DMS114 treated with DMSO at 0.1 percent for 48 hours (cell line): Measurements from ENCODE around the gene PAFAH1B1.
"Not testable (repeated sequence)": the region's sequence is repeated elsewhere in the genome, so short reads cannot be mapped to it uniquely, and the experiment has no call there.

Experiments
- DNase-seq: peaks from one replicate; lab custom pipeline; 2025; ENCODE audit not compliant: unreplicated experiment; lab: John Stamatoyannopoulos, UW

PAFAH1B1 gene

GRCh38 chr17:2592971-2593820, at the start of gene PAFAH1B1:
Gene PAFAH1B1, plus strand, starts transcription at chr17:2593654. Its CDS starts 44,635 bp downstream, at chr17:2638289.
- DNase-seq, result peak; percentile 82

DNA sequence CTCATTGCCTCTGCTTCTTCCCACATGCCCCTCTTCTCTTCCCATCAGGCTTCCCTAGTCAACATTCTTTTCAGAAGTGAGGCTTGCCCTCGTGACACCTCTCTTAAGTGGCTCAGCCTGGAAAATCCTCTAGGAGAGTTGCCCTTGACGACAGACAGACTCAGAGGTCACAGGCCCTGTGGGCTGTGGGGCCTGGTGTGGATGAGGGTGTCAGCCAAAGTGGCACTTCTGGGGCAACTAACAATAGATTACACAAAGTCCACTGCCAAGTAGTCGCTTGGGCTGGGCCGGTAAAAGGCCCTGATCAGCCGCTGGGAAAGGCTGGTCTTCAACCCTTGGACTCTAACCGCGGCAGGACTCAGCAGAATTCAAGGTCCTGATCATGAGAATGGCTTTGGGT, 48.1 kb upstream of the PAFAH1B1 start:
- no peak for DNase-seq

DNA sequence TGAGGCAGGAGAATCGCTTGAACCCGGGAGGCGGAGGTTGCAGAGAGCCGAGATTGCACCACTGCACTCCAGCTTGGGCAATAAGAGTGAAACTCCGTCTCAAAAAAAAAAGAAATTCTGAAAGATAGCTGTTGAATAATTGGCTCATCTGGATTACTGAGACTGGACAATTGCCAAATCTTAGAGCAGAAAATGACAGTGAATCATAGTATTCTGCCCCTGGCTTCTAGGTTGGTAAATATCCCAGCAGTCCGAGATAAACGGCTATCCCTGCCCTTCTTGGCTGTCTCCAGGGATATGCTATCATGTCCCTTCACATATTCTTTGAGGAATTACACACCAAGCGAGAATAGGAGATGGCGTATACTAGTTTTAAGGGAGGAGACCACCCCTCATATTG, 46.3 kb upstream of the PAFAH1B1 start:
- no peak for DNase-seq

- DNase-seq, result not testable (repeated sequence)
Observed at GRCh38 chr17:2548026-2548425, 45.4 kb upstream of the PAFAH1B1 start.

DNA sequence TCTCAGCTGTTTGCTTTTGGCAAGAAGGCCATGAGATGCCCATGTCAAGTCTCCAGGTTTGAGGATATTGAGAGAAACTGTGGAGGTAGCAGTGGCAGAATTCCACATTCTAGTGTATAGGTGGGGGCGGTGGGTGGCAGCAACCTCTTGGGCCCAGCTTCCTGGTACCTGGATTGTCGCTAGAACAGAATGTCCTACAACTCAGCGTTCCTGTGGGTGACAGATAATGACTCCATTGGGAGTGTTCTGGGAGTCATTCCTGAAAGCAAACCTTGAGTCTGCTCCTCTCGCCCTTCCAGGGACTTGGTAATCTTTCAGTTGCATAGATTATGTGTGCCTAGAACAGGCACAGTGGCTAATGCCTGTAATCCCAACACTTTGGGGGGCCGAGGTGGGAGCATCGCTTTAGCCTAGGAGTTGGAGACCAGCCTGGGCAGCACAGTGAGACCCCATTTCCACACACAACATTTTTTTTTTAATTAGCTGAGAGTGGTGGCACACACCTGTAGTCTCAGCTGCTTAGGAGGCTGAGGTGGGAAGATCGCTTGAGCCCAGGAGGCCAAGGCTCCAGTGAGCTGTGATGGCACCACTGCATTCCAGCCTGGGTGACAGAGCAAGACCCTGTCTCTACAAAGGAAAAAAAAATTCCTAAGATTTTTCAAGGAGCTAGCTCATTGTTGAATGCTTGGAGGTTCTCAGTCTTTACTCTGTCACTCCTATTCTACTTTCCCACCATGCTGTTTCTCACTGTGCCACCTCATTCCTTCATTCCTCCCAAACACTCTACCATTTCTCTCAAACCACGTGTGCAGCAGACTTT, 43.9 kb upstream of the PAFAH1B1 start:
- no peak for DNase-seq

GRCh38 chr17:2551493-2551892, 42.0 kb upstream of the PAFAH1B1 start:
- no peak for DNase-seq

GRCh38 chr17:2551928-2552327, 41.5 kb upstream of the PAFAH1B1 start:
- DNase-seq, result no peak

- no peak for DNase-seq
Observed at GRCh38 chr17:2560658-2561057, 32.8 kb upstream of the PAFAH1B1 start.

DNA sequence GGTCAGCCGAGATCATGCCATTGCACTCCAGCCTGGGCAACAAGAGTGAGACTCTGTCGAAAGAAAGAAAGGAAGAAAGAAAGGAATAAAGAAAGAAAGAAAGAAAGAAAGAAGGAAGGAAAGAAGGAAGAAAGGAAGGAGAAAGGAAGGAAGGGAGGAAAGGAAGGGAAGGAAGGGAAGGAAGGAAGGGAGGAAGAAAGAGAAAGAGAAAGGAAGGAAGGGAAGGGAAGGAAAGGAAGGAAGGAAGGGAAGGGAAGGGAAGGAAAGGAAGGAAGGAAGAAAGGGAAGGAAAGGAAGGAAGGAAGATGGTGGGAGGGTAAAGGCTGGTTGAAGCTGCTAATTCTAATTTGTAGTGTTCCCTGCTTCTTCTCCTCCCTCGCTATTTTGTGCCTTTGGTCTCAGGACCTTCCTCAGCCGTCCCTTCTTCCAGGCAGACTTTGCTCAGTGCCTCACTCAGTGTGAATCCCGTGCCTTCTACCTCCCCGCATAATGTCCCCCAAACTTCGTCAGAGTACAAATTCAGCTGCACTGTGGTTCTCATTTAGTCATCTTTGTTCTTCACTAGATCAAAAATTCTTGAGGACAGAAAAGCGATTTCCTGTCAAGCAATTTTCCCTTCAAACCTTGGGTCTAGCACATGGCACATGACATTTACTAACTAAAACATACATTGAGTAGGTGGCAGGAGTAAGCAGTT, 31.1 kb upstream of the PAFAH1B1 start:
- no peak for DNase-seq

DNA sequence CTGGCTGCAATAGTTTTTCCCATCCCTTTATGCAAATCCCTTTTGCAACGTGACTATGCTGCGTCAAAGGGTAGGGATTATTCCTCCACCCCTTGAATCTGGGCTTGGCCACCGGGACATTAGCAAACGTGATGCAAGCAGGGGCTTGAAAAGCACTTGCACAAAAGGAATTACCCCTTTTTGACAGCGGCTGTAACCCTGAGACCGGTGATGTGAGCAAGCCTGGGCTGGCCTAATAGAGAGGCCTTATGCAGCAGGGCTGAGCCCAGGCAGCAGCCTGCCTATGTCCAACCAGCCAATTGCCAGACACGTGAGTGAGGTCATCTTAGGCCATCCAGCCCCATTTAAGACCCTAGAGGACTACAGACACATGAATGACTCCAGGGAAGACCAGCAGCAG, 30.4 kb upstream of the PAFAH1B1 start:
- no peak for DNase-seq

GRCh38 chr17:2563543-2563942, 29.9 kb upstream of the PAFAH1B1 start:
- DNase-seq, result no peak

DNA sequence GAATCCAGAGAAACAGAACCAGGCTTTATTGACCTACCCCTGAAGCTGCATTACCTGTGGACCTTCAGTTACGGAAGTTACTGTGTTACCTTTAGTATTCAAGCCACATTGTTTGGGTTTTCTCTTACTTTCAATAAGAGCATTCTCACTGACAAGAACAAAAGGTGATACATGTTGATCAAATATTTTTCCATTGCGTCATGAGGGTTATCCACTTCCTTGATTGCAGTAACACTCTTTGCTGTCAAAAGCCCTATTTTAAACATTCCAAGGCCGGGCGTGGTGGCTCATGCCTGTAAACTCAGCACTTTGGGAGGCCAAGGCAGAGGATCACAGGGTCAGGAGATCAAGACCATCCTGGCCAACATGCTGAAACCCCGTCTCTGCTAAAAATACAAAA, 28.6 kb upstream of the PAFAH1B1 start:
- no peak for DNase-seq

GRCh38 chr17:2566056-2566455, 27.4 kb upstream of the PAFAH1B1 start:
- DNase-seq, result no peak

- no peak for DNase-seq
Observed at GRCh38 chr17:2571523-2572303, 21.7 kb upstream of the PAFAH1B1 start.

DNA sequence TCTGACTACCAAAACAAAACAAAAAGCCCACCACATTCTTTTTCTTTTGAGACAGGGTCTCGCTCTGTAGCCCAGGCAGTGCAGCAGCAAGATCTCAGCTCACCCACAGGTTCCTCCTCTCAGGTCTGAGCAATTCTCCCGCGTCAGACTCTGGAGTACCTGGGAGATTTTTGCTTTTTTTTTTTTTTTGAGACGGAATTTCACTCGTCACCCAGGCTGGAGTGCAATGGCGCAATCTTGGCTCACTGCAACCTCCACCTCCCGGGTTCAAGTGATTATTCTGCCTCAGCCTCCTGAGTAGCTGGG, 21.2 kb upstream of the PAFAH1B1 start:
- not testable (repeated sequence) for DNase-seq

DNA sequence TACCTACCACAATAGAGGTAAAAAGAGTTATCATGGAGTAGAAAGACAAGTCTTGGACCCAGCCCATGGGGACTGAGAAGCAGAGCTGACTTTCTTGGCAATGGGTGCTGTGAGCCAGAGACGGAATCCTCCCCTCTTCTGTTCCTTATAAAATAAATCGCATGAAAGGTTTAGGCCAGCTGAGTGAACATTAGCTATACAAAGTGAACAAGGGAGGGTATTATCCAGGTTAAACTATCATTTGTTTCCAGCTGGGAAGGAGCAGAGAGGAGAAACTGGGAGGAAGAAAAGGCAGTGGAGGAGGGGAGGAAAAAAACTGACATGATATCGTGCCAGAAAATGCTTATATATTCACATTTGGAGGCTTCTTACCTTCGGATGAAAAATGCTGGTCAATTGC, 13.3 kb upstream of the PAFAH1B1 start:
- DNase-seq, result no peak

GRCh38 chr17:2580661-2581060, 12.8 kb upstream of the PAFAH1B1 start:
- no peak for DNase-seq

GRCh38 chr17:2582493-2582892, 11.0 kb upstream of the PAFAH1B1 start:
- DNase-seq, result no peak

DNA sequence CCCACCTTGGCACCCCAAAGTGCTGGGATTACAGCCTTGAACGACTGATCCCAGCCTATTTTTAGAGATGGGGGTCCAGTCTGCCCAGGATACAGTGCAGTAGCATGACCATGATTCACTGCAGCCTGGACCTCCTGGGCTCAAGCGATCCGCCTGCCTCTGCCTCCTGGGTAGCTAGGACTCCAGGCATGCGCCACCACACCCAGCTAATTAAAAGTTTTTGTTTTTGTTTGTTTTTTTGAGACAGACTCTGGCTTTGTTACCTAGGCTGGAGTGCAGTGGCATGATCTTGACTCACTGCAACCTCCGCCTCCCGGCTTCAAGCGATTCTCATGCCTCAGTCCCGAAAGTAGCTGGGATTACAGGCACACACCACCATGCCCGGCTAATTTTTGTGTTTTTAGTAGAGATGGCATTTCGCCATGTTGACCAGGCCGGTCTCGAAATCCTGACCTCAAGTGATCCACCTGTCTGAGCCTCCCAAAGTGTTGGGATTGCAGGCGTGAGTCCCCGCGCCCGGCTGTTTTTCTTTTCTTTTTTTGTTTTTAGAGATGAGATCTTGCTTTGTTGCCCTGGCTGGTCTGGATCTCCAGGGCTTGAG, 2.3 kb upstream of the PAFAH1B1 start:
- no peak for DNase-seq
